Measurements from ENCODE around the gene C16orf74. TPM values are rescaled to one million over a fixed set of nuclear protein-coding genes. Genes with fewer than 3 reads are reported as not detected.

C16orf74 gene
- total RNA-seq, 1 experiment from 2014 or later, result 68.5 TPM

GRCh38 chr16:85716680-85717038 is 34.2 kb downstream of the C16orf74 start:
- intact Hi-C loops (cut with micrococcal nuclease), result loop anchor here (5.0 kb wide), 1 partner anchor 439 kb away; no protein-coding TSS in a partner anchor
- POLR2A ChIA-PET, result interaction anchor here (1.2 kb wide), 1 partner anchor 12 kb away, joined by 3 read pairs; no protein-coding TSS in a partner anchor
- CTCF ChIA-PET, result interaction anchor here (0.6 to 1.9 kb wide), 16 partner anchors 13 to 465 kb away, joined by 3 to 12 read pairs (median 4); no protein-coding TSS in a partner anchor
- no peak for TF ChIP-seq CTCF (IDR thresholded peaks at IDR 0.05; ENCODE audit: unreplicated experiment)
- Mint-ChIP-seq H3K9me3 (ENCODE audit: unreplicated experiment) (no peaks in the 10 kb centered on the region), H3K27me3 (ENCODE audit: insufficient read depth, unreplicated experiment) (no peaks in the 10 kb centered on the region), H3K36me3 (ENCODE audit: insufficient read depth, unreplicated experiment) (peaks cover 7% of the 10 kb centered on the region), H3K4me3 (ENCODE audit: unreplicated experiment) (no peak overlapping the region), H3K4me1 (ENCODE audit: insufficient read depth, unreplicated experiment) (peaks cover 7% of the 10 kb centered on the region), H3K27ac (ENCODE audit: low read depth, unreplicated experiment) (no peak overlapping the region)
- BruUV-seq (replicated peaks), result no TSS peak
- DNase-seq (ENCODE audit: unreplicated experiment), result no peak

DNA sequence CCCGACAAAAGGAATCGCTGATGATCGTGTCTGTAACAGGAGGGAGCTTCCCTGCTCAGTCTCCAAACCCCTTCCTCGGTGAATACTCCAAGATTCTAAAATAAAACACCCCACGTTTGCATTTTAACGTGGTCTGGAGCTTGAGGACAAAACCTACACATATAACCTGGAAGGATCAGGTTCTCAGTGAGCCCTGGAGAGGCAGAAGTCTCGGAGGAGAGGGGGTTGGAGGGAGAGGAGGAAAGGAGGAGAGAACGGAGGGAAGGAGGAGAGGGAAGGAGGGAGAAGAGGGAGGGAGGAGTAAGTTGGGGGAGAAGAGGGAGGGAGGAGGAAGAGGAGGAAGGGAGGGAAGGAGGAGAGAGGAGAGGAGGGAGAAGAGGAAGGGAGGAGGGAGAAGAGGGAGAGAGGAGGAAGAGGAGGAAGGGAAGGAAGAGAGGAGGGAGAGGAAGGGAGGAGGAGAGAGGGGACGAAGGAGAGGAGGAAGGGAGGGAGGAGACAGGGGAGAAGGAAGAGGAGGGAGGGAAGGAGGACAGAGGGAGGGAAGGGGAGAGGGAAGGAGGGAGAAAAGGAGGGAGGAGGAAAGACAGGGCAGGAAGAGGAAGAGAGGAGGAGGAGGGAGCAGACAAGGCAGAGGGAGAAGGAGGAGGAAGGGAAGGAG is 34.7 kb downstream of the C16orf74 start:
- Mint-ChIP-seq H3K9me3 (ENCODE audit: unreplicated experiment) (no peaks in the 10 kb centered on the region), H3K36me3 (ENCODE audit: insufficient read depth, unreplicated experiment) (peaks cover 11% of the 10 kb centered on the region), H3K4me1 (ENCODE audit: insufficient read depth, unreplicated experiment) (peaks cover 7% of the 10 kb centered on the region), H3K4me3 (ENCODE audit: unreplicated experiment) (no peak overlapping the region), H3K27ac (ENCODE audit: low read depth, unreplicated experiment) (no peak overlapping the region), H3K27me3 (ENCODE audit: insufficient read depth, unreplicated experiment) (no peaks in the 10 kb centered on the region)
- POLR2A ChIA-PET, result interaction anchor here (0.6 to 1.2 kb wide), 3 partner anchors 11 to 695 kb away, joined by 3 to 4 read pairs (median 4); no protein-coding TSS in a partner anchor
- DNase-seq (ENCODE audit: unreplicated experiment), result no peak
- CTCF ChIA-PET, result interaction anchor here (0.6 to 1.9 kb wide), 12 partner anchors 13 to 829 kb away, joined by 3 to 12 read pairs (median 4); no protein-coding TSS in a partner anchor
- no peak for TF ChIP-seq CTCF (IDR thresholded peaks at IDR 0.05; ENCODE audit: unreplicated experiment)
- no TSS peak for BruUV-seq (replicated peaks)
- intact Hi-C loops (cut with micrococcal nuclease), result loop anchor here (5.0 kb wide), 1 partner anchor 439 kb away; no protein-coding TSS in a partner anchor

DNA sequence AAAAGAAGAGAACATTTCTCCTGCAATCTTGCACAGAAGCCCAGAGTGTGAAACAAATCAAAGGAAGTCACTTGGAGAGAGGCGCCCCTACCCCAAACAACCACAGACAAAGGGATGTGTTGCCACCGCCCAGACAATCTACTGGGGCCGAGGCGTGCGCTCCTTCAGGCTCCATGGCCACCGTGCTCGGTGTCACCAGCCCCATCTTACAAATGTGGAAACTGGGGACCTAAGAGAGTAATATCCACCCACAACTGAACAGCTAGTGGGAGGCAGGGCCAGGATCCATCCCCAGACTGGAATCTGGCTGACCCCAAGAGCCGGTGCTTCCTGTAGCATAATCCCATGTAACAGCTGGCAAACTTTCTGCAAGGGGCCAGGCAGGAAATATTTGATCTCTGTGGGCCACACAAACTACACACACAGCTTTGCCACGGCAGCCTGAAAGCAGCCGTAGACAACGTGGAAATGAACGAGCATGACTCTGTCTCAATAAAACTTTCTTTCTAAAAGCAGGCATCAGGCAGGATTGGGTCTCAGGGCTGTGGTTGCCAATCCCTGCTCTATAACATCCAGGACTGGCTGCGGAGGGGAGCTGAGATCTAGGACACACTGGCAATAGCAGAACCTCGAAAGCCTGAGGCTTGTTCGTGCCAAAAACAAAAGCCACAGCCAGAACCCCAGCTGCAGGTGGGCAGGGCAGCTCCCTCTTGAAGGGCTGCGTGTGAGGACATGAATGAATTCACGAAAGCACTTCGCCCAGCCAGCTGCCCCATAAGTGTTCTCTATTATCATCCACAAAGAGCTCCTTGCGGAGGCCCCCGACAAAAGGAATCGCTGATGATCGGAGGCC is 35.5 kb downstream of the C16orf74 start:
- DNase-seq (ENCODE audit: unreplicated experiment), result no peak
- H3K4me3 Mint-ChIP-seq (ENCODE audit: unreplicated experiment), result no peak overlapping the region
- no peaks in the 10 kb centered on the region for H3K27me3 Mint-ChIP-seq (ENCODE audit: insufficient read depth, unreplicated experiment)
- H3K27ac Mint-ChIP-seq (ENCODE audit: low read depth, unreplicated experiment), result no peak overlapping the region
- no peaks in the 10 kb centered on the region for H3K9me3 Mint-ChIP-seq (ENCODE audit: unreplicated experiment)
- TF ChIP-seq CTCF (IDR thresholded peaks at IDR 0.05; ENCODE audit: unreplicated experiment), result no peak
- POLR2A ChIA-PET, result interaction anchor here (0.6 to 1.2 kb wide), 3 partner anchors 11 to 695 kb away, joined by 3 to 4 read pairs (median 4); no protein-coding TSS in a partner anchor
- peaks cover 18% of the 10 kb centered on the region for H3K36me3 Mint-ChIP-seq (ENCODE audit: insufficient read depth, unreplicated experiment)
- H3K4me1 Mint-ChIP-seq (ENCODE audit: insufficient read depth, unreplicated experiment), result peaks cover 11% of the 10 kb centered on the region
- intact Hi-C loops (cut with micrococcal nuclease), result loop anchor here (5.0 kb wide), 1 partner anchor 438 kb away; no protein-coding TSS in a partner anchor
- CTCF ChIA-PET, result interaction anchor here (0.6 to 1.8 kb wide), 5 partner anchors 14 to 830 kb away, joined by 3 to 4 read pairs (median 4); no protein-coding TSS in a partner anchor
- BruUV-seq (replicated peaks), result no TSS peak

DNA sequence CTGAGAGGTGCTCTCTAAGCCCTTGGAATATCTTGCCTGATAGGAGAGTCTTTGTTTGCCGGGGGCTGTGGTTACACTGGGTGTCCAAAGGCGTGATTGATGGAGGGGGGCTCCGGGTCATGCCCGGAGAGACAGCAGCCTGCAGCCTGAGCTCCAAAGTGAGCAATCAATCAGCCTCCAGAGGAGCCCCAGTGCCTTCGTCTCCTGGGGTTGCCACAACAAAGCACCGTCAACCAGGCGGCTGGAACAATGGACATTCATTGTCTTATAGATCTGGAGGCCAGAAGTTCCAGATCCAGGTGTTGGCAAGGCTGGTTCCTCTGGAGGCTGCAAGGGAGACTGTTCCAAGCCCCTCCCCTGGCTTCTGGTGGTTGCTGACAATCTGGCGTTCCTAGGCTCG is 38.1 kb downstream of the C16orf74 start:
- intact Hi-C loops (cut with micrococcal nuclease), result no loop called here
- CTCF ChIA-PET, result interaction anchor here (0.7 kb wide), 1 partner anchor 23 kb away, joined by 5 read pairs; no protein-coding TSS in a partner anchor
- POLR2A ChIA-PET, result no interaction called here
- peaks cover 4% of the 10 kb centered on the region for H3K4me1 Mint-ChIP-seq (ENCODE audit: insufficient read depth, unreplicated experiment)
- no peak overlapping the region for H3K27ac Mint-ChIP-seq (ENCODE audit: low read depth, unreplicated experiment)
- H3K27me3 Mint-ChIP-seq (ENCODE audit: insufficient read depth, unreplicated experiment), result no peaks in the 10 kb centered on the region
- BruUV-seq (replicated peaks), result no TSS peak
- no peak for TF ChIP-seq CTCF (IDR thresholded peaks at IDR 0.05; ENCODE audit: unreplicated experiment)
- no peaks in the 10 kb centered on the region for H3K9me3 Mint-ChIP-seq (ENCODE audit: unreplicated experiment)
- peaks cover 18% of the 10 kb centered on the region for H3K36me3 Mint-ChIP-seq (ENCODE audit: insufficient read depth, unreplicated experiment)
- no peak overlapping the region for H3K4me3 Mint-ChIP-seq (ENCODE audit: unreplicated experiment)
- no peak for DNase-seq (ENCODE audit: unreplicated experiment)
